ENCODE measurements around the gene MLPH.

Gene MLPH

DNA sequence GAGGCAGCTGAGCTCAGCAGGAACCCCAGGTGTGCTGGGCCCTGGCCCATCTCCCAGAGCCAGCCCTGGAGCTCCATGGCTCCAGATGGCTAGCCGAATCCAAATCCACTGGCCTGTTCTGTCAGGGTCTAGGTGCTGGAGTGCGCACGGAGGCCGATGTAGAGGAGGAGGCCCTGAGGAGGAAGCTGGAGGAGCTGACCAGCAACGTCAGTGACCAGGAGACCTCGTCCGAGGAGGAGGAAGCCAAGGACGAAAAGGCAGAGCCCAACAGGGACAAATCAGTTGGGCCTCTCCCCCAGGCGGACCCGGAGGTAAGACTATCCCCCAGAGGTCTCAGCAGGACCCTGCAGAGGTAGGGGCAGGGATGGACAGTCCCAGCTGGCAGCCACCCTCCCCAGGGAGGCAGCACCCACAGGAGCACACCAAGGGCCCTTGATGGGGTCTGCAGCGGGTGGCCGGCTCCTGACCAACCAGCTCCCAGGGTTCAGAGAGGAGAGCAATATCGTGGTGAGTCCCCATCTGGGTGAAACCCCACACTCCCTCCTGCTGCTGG, 53.2 kb downstream of the MLPH start:
- no peak for DNase-seq (ENCODE audit: low spot score)
- TF ChIP-seq, protein P1, sequence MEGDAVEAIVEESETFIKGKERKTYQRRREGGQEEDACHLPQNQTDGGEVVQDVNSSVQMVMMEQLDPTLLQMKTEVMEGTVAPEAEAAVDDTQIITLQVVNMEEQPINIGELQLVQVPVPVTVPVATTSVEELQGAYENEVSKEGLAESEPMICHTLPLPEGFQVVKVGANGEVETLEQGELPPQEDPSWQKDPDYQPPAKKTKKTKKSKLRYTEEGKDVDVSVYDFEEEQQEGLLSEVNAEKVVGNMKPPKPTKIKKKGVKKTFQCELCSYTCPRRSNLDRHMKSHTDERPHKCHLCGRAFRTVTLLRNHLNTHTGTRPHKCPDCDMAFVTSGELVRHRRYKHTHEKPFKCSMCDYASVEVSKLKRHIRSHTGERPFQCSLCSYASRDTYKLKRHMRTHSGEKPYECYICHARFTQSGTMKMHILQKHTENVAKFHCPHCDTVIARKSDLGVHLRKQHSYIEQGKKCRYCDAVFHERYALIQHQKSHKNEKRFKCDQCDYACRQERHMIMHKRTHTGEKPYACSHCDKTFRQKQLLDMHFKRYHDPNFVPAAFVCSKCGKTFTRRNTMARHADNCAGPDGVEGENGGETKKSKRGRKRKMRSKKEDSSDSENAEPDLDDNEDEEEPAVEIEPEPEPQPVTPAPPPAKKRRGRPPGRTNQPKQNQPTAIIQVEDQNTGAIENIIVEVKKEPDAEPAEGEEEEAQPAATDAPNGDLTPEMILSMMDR (conservative IDR thresholded peaks at IDR 0.05; ENCODE audit: low read depth): no peak
- ChIA-PET CTCF (interaction anchor here (0.7 kb wide), 1 partner anchor 325 kb away, joined by 3 read pairs; no protein-coding TSS in a partner anchor), POLR2A (ENCODE audit: low non-redundant PET) (no interaction called here)
- peak overlapping the region; percentile 76 for H3K27ac ChIP-seq

DNA sequence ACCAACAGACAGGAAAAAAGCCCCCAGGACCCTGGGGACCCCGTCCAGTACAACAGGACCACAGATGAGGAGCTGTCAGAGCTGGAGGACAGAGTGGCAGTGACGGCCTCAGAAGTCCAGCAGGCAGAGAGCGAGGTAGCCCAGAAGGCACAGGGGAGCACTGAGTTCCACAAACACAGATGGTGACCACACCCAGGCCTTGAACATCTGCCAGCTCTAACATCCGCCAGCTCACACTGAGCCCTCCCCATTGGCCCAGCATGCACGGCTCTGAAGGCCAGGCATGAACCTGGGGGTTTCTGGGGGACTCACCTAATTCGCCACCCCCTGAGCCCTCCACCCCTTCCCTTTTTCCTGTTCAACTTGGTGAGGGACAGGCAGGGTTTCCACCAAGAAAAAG, 53.8 kb downstream of the MLPH start:
- POLR2A ChIA-PET (ENCODE audit: low non-redundant PET): no interaction called here
- CTCF ChIA-PET: interaction anchor here (0.7 to 0.9 kb wide), 2 partner anchors 17 to 324 kb away, joined by 3 to 4 read pairs; no protein-coding TSS in a partner anchor
- DNase-seq (ENCODE audit: low spot score): peak; percentile 49
- peak overlapping the region; percentile 76 for H3K27ac ChIP-seq
- TF ChIP-seq, protein P1 (conservative IDR thresholded peaks at IDR 0.05; ENCODE audit: low read depth): no peak

DNA sequence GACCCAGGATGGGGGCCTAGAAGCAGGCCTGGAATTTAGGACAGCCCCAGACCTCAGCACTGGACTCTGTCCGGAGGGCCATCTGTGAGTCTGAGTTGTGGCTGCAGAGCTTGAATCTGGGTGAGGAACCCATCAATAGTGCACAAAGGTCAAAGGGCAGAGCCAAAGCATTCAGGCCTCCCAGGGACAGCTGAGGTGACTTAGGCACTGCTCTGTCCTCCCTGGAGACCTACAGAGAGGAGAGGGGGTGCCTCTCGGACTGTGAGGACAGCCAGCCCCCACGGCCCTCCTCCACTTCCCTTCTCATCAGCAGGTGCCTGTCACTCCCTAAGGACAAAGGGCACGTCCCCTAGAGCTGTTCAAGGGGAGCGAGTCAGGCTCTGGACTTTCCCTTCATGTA, 54.2 kb downstream of the MLPH start:
- DNase-seq (ENCODE audit: low spot score): no peak
- TF ChIP-seq, protein P1 (conservative IDR thresholded peaks at IDR 0.05; ENCODE audit: low read depth): no peak
- ChIA-PET CTCF (interaction anchor here (0.7 to 1.1 kb wide), 3 partner anchors 17 to 324 kb away, joined by 3 to 6 read pairs (median 4); no protein-coding TSS in a partner anchor), POLR2A (ENCODE audit: low non-redundant PET) (no interaction called here)
- peak overlapping the region; percentile 76 for H3K27ac ChIP-seq

DNA sequence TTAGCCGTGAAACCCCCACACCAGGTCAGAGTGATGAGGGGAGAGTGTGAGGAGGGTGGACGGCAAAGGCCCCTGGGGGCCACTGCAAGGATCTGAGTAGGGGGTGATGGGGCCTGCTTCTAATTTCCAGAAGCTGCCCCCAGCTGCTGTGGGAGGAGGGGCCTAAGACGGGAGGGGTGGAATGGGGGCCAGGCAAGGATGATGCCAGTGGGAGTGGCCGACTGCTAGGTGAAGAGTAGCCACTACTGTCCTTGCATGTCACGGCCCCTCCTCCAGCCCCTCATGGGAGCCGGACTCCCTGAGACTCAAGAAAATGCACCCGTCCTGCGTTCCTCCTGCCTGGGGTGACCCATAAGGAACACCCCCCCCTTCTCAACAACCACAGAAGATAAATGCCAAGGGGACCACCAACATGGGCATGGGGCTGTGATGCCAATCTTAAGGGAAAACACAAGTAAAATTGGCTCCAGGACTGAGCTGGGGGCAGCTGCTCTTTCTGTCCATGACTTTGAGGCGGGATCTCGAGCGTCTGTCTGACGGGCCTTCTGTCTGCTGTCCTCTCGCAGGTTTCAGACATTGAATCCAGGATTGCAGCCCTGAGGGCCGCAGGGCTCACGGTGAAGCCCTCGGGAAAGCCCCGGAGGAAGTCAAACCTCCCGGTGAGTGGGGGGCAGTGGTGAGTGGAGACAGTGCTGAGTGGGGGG, 55.1 kb downstream of the MLPH start:
- CTCF ChIA-PET: interaction anchor here (1.1 kb wide), 1 partner anchor 29 kb away, joined by 6 read pairs; no protein-coding TSS in a partner anchor
- POLR2A ChIA-PET (ENCODE audit: low non-redundant PET): no interaction called here
- TF ChIP-seq, protein P1 (conservative IDR thresholded peaks at IDR 0.05; ENCODE audit: low read depth): no peak
- H3K27ac ChIP-seq: peak overlapping the region; percentile 76; the same call in 1 of the 2 replicates
- DNase-seq (ENCODE audit: low spot score): no peak

DNA sequence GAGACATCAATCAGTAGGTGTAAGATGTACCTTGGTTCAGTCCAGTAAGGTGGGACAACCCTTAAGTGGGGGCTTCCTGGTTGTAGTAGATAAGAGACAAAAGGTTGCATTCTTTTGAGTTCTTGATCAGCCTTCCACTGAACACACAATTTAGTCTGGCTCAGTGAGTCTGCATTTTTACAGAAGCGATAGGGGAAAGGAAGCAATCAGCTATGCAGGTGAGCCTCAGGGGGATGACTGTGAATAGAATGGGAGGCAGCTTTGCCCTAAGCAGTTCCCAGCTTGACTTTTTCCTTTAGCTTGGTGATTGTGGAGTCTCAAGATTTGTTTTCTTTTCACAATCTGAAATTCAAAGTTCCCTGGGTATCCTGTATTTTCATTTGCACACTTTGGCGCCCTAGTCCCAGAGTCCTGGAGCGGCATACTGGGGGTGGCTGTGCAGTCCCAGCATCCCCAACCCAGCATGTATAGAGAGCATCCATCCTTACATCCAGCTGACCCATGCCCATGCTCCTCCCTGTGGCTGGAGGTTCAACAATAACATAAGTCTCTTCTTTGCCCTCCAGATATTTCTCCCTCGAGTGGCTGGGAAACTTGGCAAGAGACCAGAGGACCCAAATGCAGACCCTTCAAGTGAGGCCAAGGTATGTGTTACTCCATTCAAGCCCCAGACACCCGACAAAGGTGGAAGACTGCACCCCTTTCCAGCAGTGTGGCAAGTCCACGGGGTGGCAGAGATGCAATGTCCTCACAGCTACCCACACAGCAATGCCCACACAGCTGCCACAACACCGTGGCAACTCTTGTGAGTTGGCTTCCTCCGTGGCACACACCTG, 59.2 kb downstream of the MLPH start:
- H3K27ac ChIP-seq: peak overlapping the region; percentile 10; the same call in 1 of the 2 replicates
- CTCF ChIA-PET: no interaction called here
- POLR2A ChIA-PET (ENCODE audit: low non-redundant PET): no interaction called here

More for the DNA sequence above, 59.2 kb downstream of the MLPH start:
- no peak for DNase-seq (ENCODE audit: low spot score)
- TF ChIP-seq, protein P1 (conservative IDR thresholded peaks at IDR 0.05; ENCODE audit: low read depth): no peak

Data from RWPE1 (cell line).